HepG2 (cell line): Measurements from ENCODE around the gene HNRNPA1.

ENCODE experiments used
- CEBPB ChIP-seq: IDR thresholded peaks from 2 replicates; pipeline ENCODE4 v1.6.1; 2011; ENCODE audit warnings: low read depth, low read length, improper control_type of control experiment, borderline replicate concordance
- CTCF ChIP-seq: sonication (generic); formaldehyde crosslinking; IDR thresholded peaks from 2 replicates; pipeline ENCODE4 v1.5.0; 2020; ENCODE audit warnings: mild to moderate bottlenecking, missing genetic modification reagents, moderate library complexity
- ELK4 ChIP-seq: sonication (generic); formaldehyde crosslinking; IDR thresholded peaks from 2 replicates; pipeline ENCODE4 v1.9.0; 2021; ENCODE audit warnings: missing genetic modification reagents, borderline replicate concordance
- GPN1 ChIP-seq: sonication (generic); formaldehyde crosslinking; IDR thresholded peaks from 2 replicates; pipeline ENCODE4 v1.5.1; 2020; ENCODE audit warnings: missing genetic modification reagents, borderline replicate concordance
- HNRNPLL ChIP-seq: fragments of 200-400 bp; formaldehyde crosslinking; IDR thresholded peaks from 2 replicates; pipeline ENCODE4 v1.6.1; 2017; ENCODE audit warnings: mild to moderate bottlenecking, low read depth, low read length; ENCODE audit not compliant: poor library complexity, severe bottlenecking
- PRDM15 ChIP-seq: sonication (generic); formaldehyde crosslinking; IDR thresholded peaks from 2 replicates; pipeline ENCODE4 v1.4.0; 2020; ENCODE audit warnings: missing genetic modification reagents
- RBAK ChIP-seq: sonication (generic); formaldehyde crosslinking; IDR thresholded peaks from 2 replicates; pipeline ENCODE4 v1.5.1; 2020; ENCODE audit warnings: mild to moderate bottlenecking, missing genetic modification reagents
- SP1 ChIP-seq, 2 experiments: fragments of 450-650 bp in 1 of 2; sonication (generic) in 1 of 2; formaldehyde crosslinking in 1 of 2; IDR thresholded peaks; 2 replicates each; pipeline versions ENCODE4 v1.4.0 to v1.6.1; 2016 to 2020; ENCODE audit warnings: missing genetic modification reagents in 1 of 2
- THAP9 ChIP-seq: sonication (generic); formaldehyde crosslinking; IDR thresholded peaks from 2 replicates; pipeline ENCODE4; 2020; ENCODE audit warnings: missing genetic modification reagents, mild to moderate bottlenecking, borderline replicate concordance

GRCh38 chr12:54280468-54281260 is at the start of gene HNRNPA1:
- TF ChIP-seq ELK4 (no peak), CTCF (CRISPR knock-in tag) (no peak), GPN1 (CRISPR knock-in tag) (0 out of 2 replicates have a peak, but pooled peaks have one; percentile 25), CEBPB (peak; percentile 42; the same call in 1 of the 2 replicates), RBAK (CRISPR knock-in tag) (no peak), THAP9 (CRISPR knock-in tag) (no peak; the same call in 1 of the 2 replicates), HNRNPLL (no peak), PRDM15 (no peak), SP1 (IDR thresholded peaks at IDR 0.05) (no peak), SP1 (CRISPR knock-in tag; IDR thresholded peaks at IDR 0.05) (peak; percentile 43; the same call in 1 of the 2 replicates)
